ENCODE measurements around the gene MUC20.

The MUC20 gene

GRCh38 chr3:195757438-195757770 lies 36.6 kb downstream of the MUC20 start:
- no peak for TF ChIP-seq CTCF (IDR thresholded peaks at IDR 0.05; ENCODE audit: low read depth, low read length)
- DNase-seq (ENCODE audit: extremely low read depth, low read depth): no peak

GRCh38 chr3:195757827-195758226 lies 37.0 kb downstream of the MUC20 start:
- no peak for DNase-seq (ENCODE audit: extremely low read depth, low read depth)
- TF ChIP-seq CTCF (IDR thresholded peaks at IDR 0.05; ENCODE audit: low read depth, low read length): no peak

GRCh38 chr3:195758721-195759353 lies 38.1 kb downstream of the MUC20 start:
- no peak for DNase-seq (ENCODE audit: extremely low read depth, low read depth)
- TF ChIP-seq CTCF (IDR thresholded peaks at IDR 0.05; ENCODE audit: low read depth, low read length): no peak

GRCh38 chr3:195760345-195761122 lies 39.8 kb downstream of the MUC20 start:
- TF ChIP-seq CTCF (IDR thresholded peaks at IDR 0.05; ENCODE audit: low read depth, low read length): no peak
- no peak for DNase-seq (ENCODE audit: extremely low read depth, low read depth)

- DNase-seq (ENCODE audit: extremely low read depth, low read depth): no peak
- no peak for TF ChIP-seq CTCF (IDR thresholded peaks at IDR 0.05; ENCODE audit: low read depth, low read length)
Observed at GRCh38 chr3:195761123-195761566, 40.4 kb downstream of the MUC20 start.

- TF ChIP-seq CTCF (IDR thresholded peaks at IDR 0.05; ENCODE audit: low read depth, low read length): no peak
- DNase-seq (ENCODE audit: extremely low read depth, low read depth): no peak
Observed at GRCh38 chr3:195761567-195762248, 40.9 kb downstream of the MUC20 start.

GRCh38 chr3:195762249-195762585 lies 41.4 kb downstream of the MUC20 start:
- TF ChIP-seq CTCF (IDR thresholded peaks at IDR 0.05; ENCODE audit: low read depth, low read length): no peak
- no peak for DNase-seq (ENCODE audit: extremely low read depth, low read depth)

Measured in AG09319 (cell line).